Peyer's patch (tissue), 4 donors: ENCODE data around the gene DIP2A.

Experiments
- POLR2A ChIP-seq, 2 donors: fragments of 450-650 bp; IDR thresholded peaks; one replicate each; pipeline ENCODE4 v1.5.1; 2017; ENCODE audit warnings: antibody characterized with exemption in 2 of 2, mild to moderate bottlenecking in 2 of 2, moderate library complexity in 2 of 2
- TF ChIP-seq, protein P1 (sequence below), 6 experiments: fragments of 450-650 bp in 4 of 6; fragments of 200-600 bp in 2 of 6; sonication (generic) in 1 of 6; IDR thresholded peaks; one replicate each; pipeline ENCODE4 v1.5.1; 2017 to 2019; ENCODE audit warnings: antibody characterized with exemption in 6 of 6, mild to moderate bottlenecking in 3 of 6, moderate library complexity in 1 of 6

DNA sequence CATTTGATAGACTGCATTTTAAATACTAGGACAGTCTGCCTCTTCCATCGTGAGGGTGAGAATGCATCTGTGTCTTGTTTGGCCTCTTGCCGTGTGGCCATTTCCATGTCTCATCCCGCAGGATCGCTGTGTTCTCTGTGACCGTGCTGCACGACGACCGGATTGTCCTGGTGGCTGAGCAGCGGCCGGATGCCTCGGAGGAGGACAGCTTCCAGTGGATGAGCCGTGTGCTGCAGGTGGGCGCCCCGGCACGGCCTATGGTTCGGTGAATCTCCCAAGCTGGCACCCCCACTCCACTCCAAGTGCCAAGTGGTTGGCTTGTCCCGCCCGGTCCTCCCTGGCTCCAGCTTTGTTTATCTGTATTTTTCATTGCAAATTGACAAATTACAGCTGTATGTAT is 91.0 kb downstream of the DIP2A start:
- TF ChIP-seq, protein P1, sequence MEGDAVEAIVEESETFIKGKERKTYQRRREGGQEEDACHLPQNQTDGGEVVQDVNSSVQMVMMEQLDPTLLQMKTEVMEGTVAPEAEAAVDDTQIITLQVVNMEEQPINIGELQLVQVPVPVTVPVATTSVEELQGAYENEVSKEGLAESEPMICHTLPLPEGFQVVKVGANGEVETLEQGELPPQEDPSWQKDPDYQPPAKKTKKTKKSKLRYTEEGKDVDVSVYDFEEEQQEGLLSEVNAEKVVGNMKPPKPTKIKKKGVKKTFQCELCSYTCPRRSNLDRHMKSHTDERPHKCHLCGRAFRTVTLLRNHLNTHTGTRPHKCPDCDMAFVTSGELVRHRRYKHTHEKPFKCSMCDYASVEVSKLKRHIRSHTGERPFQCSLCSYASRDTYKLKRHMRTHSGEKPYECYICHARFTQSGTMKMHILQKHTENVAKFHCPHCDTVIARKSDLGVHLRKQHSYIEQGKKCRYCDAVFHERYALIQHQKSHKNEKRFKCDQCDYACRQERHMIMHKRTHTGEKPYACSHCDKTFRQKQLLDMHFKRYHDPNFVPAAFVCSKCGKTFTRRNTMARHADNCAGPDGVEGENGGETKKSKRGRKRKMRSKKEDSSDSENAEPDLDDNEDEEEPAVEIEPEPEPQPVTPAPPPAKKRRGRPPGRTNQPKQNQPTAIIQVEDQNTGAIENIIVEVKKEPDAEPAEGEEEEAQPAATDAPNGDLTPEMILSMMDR (IDR thresholded peaks at IDR 0.05): no peak
- TF ChIP-seq POLR2A (IDR thresholded peaks at IDR 0.05): no peak
